ENCODE data around the gene HAT1. TPM values are rescaled to one million over a fixed set of nuclear protein-coding genes. Genes with fewer than 3 reads are reported as not detected.

Gene HAT1
- total RNA-seq, 4 donors from 2014 or later = 27.9 to 60.9 (median 36.9) TPM

- H3K27me3 ChIP-seq = no peaks in the 10 kb centered on the region
- TF ChIP-seq CTCF (IDR thresholded peaks at IDR 0.05) (no peak), POLR2A (IDR thresholded peaks at IDR 0.05) (no peak)
- no peaks in the 10 kb centered on the region for H3K4me1 ChIP-seq
- no peaks in the 10 kb centered on the region for H3K36me3 ChIP-seq
- peak overlapping the region; percentile 62 to 81 for H3K4me3 ChIP-seq
- no peaks in the 10 kb centered on the region for H3K9me3 ChIP-seq
- DNase-seq = no peak
- H3K27ac ChIP-seq = no peak overlapping the region
- intact Hi-C loops (cut with DNase I; ENCODE audit: low total_unique reads) = no loop called here
Observed at GRCh38 chr2:171999161-171999560, 76.9 kb downstream of the HAT1 start.

DNA sequence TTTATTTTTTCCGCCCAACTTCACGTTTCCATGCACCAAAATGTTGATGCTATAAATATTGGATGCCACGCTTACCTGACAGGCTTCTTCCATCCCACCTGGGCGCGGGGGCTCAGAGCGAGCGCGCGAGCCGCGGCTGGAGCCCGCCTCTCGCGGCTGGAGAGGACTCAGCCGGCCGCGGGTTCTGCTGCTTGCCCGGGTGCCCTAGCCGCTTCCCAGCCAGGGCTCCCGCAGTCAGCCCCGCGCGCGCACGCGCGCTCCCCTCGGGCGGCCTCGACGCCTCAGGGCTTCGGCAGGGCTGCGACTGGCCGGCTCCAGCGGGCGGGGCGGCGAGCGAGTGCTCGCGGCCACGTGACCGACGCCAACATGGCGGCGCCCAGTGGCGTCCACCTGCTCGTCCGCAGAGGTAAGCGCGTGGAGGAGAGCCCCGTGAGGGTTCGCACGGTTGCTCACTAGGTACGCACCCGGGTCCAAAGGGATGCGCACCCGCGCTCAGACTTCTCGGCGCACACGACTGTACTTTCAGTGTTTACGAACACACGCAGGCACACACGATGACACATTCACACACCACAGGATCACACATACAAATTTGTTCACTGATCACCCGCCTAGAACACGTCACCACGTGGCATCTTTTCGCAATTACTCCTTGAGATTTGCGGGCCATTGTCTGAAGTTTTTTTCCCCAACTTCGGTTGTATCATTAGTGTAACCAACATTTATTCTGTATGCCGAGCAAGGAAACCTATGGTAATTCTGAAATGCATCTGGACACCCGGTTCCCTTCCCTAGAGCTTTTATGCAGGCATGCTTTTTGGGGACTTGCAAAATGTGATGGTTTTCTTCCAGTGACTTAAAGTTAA is 77.6 kb downstream of the HAT1 start, which contains the start of gene METAP1D:
TSS of gene METAP1D (plus strand) at position 350 of the 866 bp plus-strand sequence. CDS start at position 367, 17 bp downstream.
- peak; percentile 76 to 86 for DNase-seq
- no peaks in the 10 kb centered on the region for H3K9me3 ChIP-seq
- TF ChIP-seq POLR2A (IDR thresholded peaks at IDR 0.05) (peak in 1 of 2 donors; percentile 59), CTCF (IDR thresholded peaks at IDR 0.05) (peak in 1 of 4 experiments; percentile 4)
- peak within 1 kb of the TSS; percentile 62 to 81 for H3K4me3 ChIP-seq
- no peaks in the 10 kb centered on the region for H3K4me1 ChIP-seq
- H3K36me3 ChIP-seq = no peaks in the 10 kb centered on the region
- peak within 1 kb of the TSS in 1 of 2 donors; percentile 37 for H3K27ac ChIP-seq
- intact Hi-C loops (cut with DNase I; ENCODE audit: low total_unique reads) = no loop called here
- no peaks in the 10 kb centered on the region for H3K27me3 ChIP-seq

DNA sequence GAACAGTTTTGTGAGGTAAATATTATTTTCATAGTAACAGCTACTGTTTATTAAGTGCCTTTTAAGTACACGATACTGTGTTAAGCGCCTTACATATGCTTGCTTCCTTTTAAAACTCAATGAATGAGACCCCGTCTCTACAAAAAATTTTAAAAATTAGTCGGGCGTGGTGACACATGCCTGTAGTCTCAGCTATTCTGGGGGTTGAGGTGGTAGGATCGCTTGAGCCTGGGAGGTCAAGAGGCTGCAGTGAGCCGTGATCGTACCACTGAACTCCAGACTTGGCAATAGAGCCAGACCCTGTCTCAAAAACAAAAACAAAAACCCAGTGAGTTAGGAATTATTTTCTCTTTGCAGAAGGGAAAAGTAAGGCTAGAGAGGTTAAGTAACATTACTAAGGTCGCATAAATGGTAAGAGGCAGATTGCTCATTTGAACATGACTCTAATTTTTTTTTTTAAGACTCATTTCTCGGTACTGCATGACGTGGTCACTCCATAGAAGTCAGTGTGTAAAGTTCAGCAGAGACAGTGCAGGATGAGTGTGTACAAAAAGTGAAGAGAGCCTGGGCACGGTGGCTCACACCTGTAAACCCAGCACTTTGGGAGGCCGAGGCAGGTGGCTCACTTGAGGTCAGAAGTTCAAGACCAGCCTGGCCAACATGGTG is 78.6 kb downstream of the HAT1 start:
- Histone ChIP-seq H3K4me1 (no peaks in the 10 kb centered on the region), H3K36me3 (no peaks in the 10 kb centered on the region), H3K27ac (no peak overlapping the region), H3K4me3 (peak overlapping the region in 1 of 2 donors; percentile 81), H3K27me3 (no peaks in the 10 kb centered on the region), H3K9me3 (no peaks in the 10 kb centered on the region)
- intact Hi-C loops (cut with DNase I; ENCODE audit: low total_unique reads) = no loop called here
- no peak for DNase-seq
- TF ChIP-seq CTCF (IDR thresholded peaks at IDR 0.05) = no peak
- no peak for TF ChIP-seq POLR2A (IDR thresholded peaks at IDR 0.05)

DNA sequence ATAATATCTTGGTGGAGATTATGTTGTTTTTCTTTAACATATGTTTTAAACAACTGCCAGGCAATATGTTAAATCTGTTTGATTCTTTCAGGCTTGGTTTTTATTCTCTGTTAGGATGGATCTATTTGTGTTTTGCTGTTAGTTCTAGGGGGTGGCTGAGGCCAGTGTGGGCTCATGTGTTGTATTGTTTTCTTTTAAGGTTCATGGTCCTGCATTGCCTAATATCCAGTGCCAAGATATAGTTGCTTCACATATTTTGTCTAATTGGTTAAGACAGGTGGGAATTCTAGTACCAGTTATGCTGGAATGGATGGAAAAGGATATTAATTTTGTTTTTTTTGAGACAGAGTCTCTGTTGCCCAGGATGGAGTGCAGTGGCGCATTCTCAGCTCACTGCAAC is 85.1 kb downstream of the HAT1 start:
- no peak for DNase-seq
- no peak for TF ChIP-seq CTCF (IDR thresholded peaks at IDR 0.05)
- no peak for TF ChIP-seq POLR2A (IDR thresholded peaks at IDR 0.05)
- Histone ChIP-seq H3K27me3 (no peaks in the 10 kb centered on the region), H3K4me3 (no peak overlapping the region), H3K27ac (no peak overlapping the region), H3K9me3 (no peaks in the 10 kb centered on the region), H3K4me1 (no peaks in the 10 kb centered on the region), H3K36me3 (no peaks in the 10 kb centered on the region)
- intact Hi-C loops (cut with DNase I; ENCODE audit: low total_unique reads) = no loop called here

DNA sequence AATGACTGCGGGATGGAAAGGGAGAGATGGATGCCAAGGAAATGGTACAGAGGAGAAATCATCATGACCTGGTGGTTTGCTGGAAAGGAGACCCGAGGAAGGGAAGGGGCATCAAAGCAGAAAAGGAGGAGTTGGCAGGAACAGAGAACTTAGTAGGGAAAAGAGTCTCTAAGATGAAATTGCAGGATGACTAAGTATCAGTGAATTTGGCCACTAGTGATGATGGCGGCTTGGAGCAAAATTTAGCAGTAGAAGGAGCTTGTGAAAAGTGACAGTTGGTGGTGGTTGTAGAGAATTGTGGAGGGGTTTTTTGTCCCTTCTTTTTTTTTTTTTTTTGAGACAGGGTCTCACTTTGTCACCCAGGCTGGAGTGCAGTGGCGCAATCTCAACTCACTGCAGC is 87.6 kb downstream of the HAT1 start:
- DNase-seq = no peak
- H3K4me3 ChIP-seq = no peak overlapping the region
- H3K9me3 ChIP-seq = no peaks in the 10 kb centered on the region
- TF ChIP-seq CTCF (IDR thresholded peaks at IDR 0.05) = no peak
- no peak for TF ChIP-seq POLR2A (IDR thresholded peaks at IDR 0.05)
- H3K27me3 ChIP-seq = no peaks in the 10 kb centered on the region
- no peaks in the 10 kb centered on the region for H3K36me3 ChIP-seq
- no peaks in the 10 kb centered on the region for H3K4me1 ChIP-seq
- H3K27ac ChIP-seq = no peak overlapping the region
- intact Hi-C loops (cut with DNase I; ENCODE audit: low total_unique reads) = no loop called here
